HG02852 (cell line): Measurements from ENCODE around the gene ARAP3.
"Not testable (repeated sequence)": the region's sequence is repeated elsewhere in the genome, so short reads cannot be mapped to it uniquely, and the experiment has no call there.

Source experiments
- ATAC-seq: cut with Tn5 transposase; IDR thresholded peaks from one replicate; pipeline ENCODE4 v1.9.1; 2021; ENCODE audit warnings: mild to moderate bottlenecking, moderate library complexity; ENCODE audit not compliant: unreplicated experiment

Gene ARAP3

GRCh38 chr5:141618804-141619554, 63.1 kb downstream of the ARAP3 start, which contains the start of gene DIAPH1:
DIAPH1 (minus strand) TSS chr5:141619000; CDS start chr5:141618914, 86 bp downstream.
- ATAC-seq: peak; percentile 79

GRCh38 chr5:141618030-141618803, 63.8 kb downstream of the ARAP3 start:
- ATAC-seq: peak; percentile 33

GRCh38 chr5:141617682-141618029, 64.4 kb downstream of the ARAP3 start:
- no peak for ATAC-seq

GRCh38 chr5:141617128-141617527, 64.9 kb downstream of the ARAP3 start:
- no peak for ATAC-seq

GRCh38 chr5:141615991-141616720, 65.9 kb downstream of the ARAP3 start:
- ATAC-seq: no peak

DNA sequence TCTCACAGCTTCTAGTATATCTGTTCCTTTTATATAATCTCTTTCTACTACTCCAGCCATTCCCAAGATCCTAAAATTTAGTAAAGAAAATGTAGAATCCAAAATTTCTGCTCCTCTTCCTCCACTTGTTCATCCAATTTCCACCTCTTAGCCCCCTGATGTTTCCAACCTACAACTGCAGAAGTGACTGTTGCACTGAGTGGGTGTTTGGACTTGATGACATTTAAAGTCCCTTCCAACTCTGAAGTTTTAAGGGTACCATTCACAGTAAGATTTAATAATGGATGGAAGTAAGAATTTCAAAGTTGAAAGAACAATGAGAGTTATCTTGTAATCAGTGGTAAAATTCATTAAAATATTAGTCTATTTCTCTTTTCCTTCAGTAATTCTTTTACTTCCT, 68.7 kb downstream of the ARAP3 start:
- ATAC-seq: no peak

DNA sequence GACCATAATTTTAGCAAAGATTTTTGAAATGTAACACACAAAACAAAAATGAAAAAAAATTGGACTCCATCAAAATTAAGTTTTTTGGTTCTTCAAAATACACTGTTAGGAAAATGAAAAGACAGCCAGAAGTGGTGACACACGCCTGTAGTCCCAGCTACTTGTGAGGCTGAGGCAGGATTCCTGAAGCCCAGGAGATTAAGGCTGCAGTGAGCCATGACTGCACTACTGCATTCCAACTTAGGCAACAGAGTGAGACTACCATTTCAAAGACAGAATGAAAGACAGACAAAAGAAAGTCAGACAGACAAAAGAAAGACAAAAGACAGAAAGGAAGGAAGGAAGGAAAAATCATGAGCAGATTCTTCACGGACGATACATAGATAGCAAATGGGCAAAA, 70.7 kb downstream of the ARAP3 start:
- ATAC-seq: no peak

GRCh38 chr5:141609921-141610320, 72.1 kb downstream of the ARAP3 start:
- ATAC-seq: not testable (repeated sequence)

- no peak for ATAC-seq
These were observed 73.0 kb downstream of the ARAP3 start for GRCh38 chr5:141609044-141609443.

DNA sequence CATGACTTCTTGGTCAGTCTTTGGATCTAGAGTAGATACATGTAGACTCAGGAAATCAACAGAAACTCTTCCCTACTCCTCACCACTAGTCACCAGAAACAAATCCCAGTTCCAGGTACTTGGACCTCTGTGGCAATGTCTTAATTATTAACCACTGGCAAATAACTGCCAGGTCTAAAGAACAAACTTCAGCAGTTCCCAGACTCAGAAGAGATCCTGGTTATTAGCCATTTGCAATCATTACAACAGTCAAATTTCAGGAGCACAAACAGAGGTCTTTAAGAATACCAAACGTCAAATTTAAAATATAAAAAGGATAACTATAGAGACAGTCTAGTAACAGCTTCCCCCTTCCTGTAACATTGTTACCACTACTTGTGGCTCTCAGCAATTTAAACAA, 73.5 kb downstream of the ARAP3 start:
- ATAC-seq: no peak

DNA sequence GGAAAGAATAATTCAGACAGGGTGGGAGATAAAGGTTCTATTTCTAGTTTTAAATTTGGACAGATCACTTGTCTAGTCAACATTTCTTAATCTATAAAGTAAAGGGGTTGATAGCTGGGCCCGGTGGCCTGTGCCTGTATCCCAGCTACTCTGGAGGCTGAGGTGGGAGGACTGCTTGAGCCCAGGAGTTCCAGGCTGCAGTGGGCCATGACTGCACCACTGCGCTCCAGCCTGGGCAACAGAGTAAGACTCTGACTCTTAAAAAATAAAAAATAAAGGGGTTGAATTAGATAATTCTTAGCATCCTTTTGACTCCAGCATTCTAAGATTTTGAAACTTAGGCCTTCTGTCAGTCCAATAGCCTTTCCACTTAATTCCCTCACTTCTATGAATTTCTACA, 74.0 kb downstream of the ARAP3 start:
- no peak for ATAC-seq

GRCh38 chr5:141605523-141606277, 76.3 kb downstream of the ARAP3 start:
- peak; percentile 96 for ATAC-seq

GRCh38 chr5:141603923-141604717, 77.9 kb downstream of the ARAP3 start:
- no peak for ATAC-seq
